Astrocyte of the spinal cord (primary cell): ENCODE measurements around the gene ABCA3.

ENCODE experiments used
- DNase-seq: peaks from one replicate; pipeline ENCODE4 v3.0.0; 2011; ENCODE audit warnings: low read depth, low spot score
- H3K4me3 ChIP-seq: 2 replicates; pipeline ENCODE4 v1.5.1; 2011; ENCODE audit warnings: low read depth, mild to moderate bottlenecking, low read length, moderate library complexity
- in situ Hi-C: cut with HindIII; loops from 2 replicates; pipeline ENCODE4 v1.10.0; 2017; ENCODE audit warnings: low sequenced_read_pairs
- TF ChIP-seq, protein P1 (sequence below): IDR thresholded peaks from 2 replicates; pipeline ENCODE4 v1.5.1; 2012; ENCODE audit warnings: low read depth, mild to moderate bottlenecking, low read length, inconsistent platforms

ABCA3 gene

DNA sequence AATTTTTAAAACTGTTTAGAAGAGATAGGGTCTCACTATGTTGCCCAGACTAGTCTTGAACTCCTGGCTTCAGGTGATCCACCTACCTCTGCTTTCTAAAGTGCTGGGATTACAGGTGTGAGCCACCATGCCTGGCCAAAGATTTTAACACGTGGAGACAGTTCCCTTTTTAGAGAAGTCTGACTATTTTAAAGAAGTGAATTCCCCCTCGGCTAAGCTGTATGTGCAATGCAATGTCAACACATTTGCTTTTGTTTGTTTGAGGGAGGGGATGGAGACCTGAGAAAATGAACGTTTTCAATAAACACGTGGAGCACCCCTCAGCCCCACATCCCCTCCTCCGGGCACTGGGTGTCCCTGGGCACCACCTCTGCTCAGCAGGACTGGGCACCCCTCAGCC lies 58.3 kb downstream of the ABCA3 start:
- no peak overlapping the region for H3K4me3 ChIP-seq
- in situ Hi-C loops = no loop called here
- no peak for DNase-seq
- TF ChIP-seq, protein P1, sequence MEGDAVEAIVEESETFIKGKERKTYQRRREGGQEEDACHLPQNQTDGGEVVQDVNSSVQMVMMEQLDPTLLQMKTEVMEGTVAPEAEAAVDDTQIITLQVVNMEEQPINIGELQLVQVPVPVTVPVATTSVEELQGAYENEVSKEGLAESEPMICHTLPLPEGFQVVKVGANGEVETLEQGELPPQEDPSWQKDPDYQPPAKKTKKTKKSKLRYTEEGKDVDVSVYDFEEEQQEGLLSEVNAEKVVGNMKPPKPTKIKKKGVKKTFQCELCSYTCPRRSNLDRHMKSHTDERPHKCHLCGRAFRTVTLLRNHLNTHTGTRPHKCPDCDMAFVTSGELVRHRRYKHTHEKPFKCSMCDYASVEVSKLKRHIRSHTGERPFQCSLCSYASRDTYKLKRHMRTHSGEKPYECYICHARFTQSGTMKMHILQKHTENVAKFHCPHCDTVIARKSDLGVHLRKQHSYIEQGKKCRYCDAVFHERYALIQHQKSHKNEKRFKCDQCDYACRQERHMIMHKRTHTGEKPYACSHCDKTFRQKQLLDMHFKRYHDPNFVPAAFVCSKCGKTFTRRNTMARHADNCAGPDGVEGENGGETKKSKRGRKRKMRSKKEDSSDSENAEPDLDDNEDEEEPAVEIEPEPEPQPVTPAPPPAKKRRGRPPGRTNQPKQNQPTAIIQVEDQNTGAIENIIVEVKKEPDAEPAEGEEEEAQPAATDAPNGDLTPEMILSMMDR = no peak

DNA sequence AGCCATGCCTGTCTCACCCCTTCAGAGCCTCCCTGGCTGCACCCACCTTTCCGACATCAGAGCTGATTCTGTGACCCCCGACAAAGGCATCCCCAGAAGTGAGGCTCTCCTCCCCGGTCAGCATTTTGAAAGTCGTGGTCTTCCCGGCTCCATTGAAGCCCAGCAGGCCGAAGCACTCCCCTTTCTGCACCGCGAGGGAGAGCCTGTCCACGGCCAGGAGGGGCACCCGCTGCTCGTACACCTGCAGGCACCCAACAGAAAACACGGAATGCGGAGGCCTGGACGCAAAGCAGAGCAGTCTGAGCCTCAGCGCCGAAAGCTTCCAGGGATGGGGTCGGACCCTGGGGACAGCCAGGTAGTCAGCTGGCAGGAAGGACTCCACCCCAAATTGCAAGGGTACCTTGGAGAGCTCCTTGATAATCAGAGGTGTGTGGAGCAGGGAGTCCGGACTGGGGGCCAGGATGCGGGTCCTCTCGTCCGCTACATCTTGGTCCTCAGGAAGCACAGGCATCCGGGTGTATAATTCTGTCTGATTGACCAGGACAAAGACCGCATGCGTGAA lies 59.5 kb downstream of the ABCA3 start:
- DNase-seq = no peak
- TF ChIP-seq, protein P1 = no peak
- H3K4me3 ChIP-seq = no peak overlapping the region
- in situ Hi-C loops = no loop called here

DNA sequence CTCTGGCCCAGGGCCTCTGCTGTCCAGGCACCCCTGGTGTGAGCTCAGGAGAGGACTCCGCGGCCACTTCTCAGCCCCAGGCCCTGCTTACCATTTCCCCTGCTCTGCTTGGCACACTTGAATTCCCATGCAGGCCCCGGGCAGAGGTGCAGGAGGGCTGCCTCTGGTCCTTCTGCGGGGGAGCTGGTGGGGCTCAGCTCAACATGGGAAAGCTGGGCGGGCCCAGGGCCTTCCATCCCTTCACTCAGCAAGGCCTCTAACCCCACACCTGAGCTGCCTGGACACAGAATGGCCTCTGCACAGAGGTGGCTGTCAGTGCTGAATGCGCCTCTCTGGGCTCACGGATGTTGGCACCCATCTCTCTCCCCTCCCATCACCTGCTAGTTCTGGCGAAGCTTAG lies 60.1 kb downstream of the ABCA3 start:
- H3K4me3 ChIP-seq = no peak overlapping the region
- no peak for DNase-seq
- TF ChIP-seq, protein P1 = no peak
- in situ Hi-C loops = no loop called here

DNA sequence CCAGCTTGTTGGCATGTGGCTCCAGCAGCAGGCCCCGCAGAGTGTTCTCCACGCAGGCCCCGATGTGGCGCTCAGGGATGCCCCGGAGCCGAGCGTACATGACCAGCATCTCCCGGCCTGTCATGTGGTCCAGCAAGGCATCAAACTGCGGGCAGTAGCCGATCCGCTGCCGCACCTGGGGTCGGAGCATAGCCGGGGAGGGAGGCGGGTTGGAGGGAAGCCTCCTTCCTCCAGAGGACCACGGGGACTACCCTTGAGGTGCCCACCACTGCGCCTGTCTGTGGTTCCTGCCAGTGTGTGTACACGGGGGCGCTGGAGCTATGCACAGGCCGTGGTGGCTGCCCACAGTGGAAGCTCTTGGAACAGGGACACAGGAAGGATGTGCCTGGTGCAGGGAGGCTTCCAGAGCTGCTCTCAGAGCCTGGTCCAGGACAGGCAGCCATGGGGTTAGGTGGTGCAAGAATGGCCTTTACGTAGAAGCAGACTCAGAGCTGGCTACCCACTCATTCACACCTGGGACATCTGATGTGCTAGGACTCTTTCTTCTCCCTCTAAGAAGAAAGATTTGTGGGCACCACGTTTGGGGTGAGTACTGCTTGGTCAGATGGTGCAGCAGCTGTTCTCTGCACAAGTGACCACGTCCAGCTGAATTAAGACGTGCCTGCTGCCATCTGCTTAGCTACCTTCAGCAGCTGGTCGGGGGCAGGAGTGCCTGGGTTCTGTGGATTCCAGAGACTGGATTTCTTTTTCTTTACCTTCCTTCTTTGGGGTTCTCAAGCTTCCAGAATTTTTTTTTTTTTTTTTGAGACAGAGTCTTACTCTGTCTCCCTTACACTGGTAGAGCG lies 61.4 kb downstream of the ABCA3 start:
- in situ Hi-C loops = no loop called here
- no peak for DNase-seq
- no peak overlapping the region for H3K4me3 ChIP-seq
- TF ChIP-seq, protein P1 = no peak

DNA sequence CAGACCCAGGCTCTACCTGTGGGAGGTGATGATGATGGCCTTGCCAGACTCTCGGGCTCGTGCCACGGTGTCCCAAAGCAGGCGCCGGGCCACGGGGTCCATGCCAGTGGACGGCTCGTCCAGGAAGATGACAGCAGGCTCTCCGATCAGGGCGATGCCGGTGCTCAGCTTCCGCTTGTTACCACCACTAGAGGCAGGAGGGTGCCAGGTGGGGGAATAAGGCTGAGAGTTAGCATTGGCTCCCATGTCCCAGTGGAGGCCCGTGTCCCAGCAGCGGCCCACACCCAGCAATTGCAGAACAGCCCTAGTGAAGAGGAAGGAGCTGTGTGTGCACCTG lies 62.3 kb downstream of the ABCA3 start:
- DNase-seq = no peak
- no peak overlapping the region for H3K4me3 ChIP-seq
- in situ Hi-C loops = no loop called here
- TF ChIP-seq, protein P1 = peak; percentile 12

DNA sequence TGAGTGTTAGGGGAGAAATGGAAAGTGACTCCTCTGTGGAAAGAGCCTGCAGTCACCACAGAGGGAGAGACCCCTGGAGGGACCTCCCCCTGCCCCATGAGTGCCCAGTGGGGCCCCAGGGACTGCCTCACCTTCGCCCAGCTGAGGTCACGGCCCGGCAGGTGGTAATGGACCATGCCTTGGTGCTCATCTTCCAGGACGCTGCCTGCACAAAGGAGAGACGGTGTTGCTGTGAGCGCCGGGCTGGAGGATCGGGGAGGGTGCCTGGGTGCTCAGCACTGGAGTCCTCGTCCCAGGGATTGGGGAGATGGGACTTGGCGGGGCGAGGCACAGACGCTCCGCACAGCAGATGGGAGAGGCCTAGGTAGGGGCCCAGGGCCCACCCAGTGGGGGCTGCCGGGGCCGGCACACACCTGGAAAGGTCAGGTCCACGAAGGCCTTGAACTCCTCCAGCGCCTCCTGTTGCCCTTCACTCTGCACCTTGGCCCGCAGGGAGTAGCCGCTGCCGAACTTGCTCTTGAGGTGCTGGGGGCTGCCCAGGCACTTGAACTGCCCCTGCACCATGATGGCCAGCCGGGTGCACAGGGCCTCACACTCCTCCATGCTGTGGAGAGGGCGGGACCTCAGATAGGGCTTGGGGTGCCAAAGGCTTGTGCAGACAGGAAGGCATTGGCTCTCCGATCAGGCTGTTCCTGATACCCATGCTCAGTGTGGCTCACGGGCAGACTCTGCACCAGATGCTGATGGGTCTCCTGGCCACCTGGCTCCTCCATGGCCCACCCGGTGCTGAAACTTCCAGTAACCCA lies 62.9 kb downstream of the ABCA3 start:
- H3K4me3 ChIP-seq = no peak overlapping the region
- in situ Hi-C loops = no loop called here
- no peak for DNase-seq
- TF ChIP-seq, protein P1 = no peak
